22Rv1 (cell line): ENCODE measurements around the gene SEMA5A.

Source experiments
- CTCF ChIP-seq: fragments of 450-650 bp; IDR thresholded peaks from 2 replicates; pipeline ENCODE4 v1.5.1; 2017; ENCODE audit warnings: mild to moderate bottlenecking
- ZFX ChIP-seq: fragments of 450-650 bp; IDR thresholded peaks from 2 replicates; pipeline ENCODE4 v1.6.1; 2017; ENCODE audit warnings: antibody characterized with exemption, borderline replicate concordance

- TF ChIP-seq CTCF (no peak), ZFX (no peak)
Observed at GRCh38 chr5:9460885-9461645, 84.8 kb downstream of the SEMA5A start.
